GM19372 (cell line): ENCODE data around the gene YJEFN3.

Source experiments
- ATAC-seq: cut with Tn5 transposase; IDR thresholded peaks from one replicate; pipeline ENCODE4 v1.9.1; 2021; ENCODE audit warnings: mild to moderate bottlenecking, low read depth, moderate library complexity; ENCODE audit not compliant: unreplicated experiment

YJEFN3 gene

GRCh38 chr19:19549804-19550464 is 21.2 kb downstream of the YJEFN3 start:
- no peak for ATAC-seq

- ATAC-seq: no peak
Observed at GRCh38 chr19:19550485-19550929, 21.8 kb downstream of the YJEFN3 start.

GRCh38 chr19:19550972-19551852 is 22.5 kb downstream of the YJEFN3 start:
- no peak for ATAC-seq

GRCh38 chr19:19551853-19552192 is 23.1 kb downstream of the YJEFN3 start:
- ATAC-seq: no peak

GRCh38 chr19:19552798-19553197 is 24.1 kb downstream of the YJEFN3 start:
- ATAC-seq: no peak

GRCh38 chr19:19553670-19554069 is 25.0 kb downstream of the YJEFN3 start:
- no peak for ATAC-seq

- ATAC-seq: no peak
Observed at GRCh38 chr19:19554074-19555023, 25.6 kb downstream of the YJEFN3 start.

GRCh38 chr19:19558055-19558454 is 29.3 kb downstream of the YJEFN3 start:
- no peak for ATAC-seq

GRCh38 chr19:19558636-19559035 is 29.9 kb downstream of the YJEFN3 start:
- no peak for ATAC-seq

- ATAC-seq: no peak
Observed at GRCh38 chr19:19559931-19560330, 31.2 kb downstream of the YJEFN3 start.

GRCh38 chr19:19561946-19562664 is 33.4 kb downstream of the YJEFN3 start:
- ATAC-seq: no peak

GRCh38 chr19:19562665-19563347 is 34.1 kb downstream of the YJEFN3 start:
- ATAC-seq: no peak

- ATAC-seq: no peak
Observed at GRCh38 chr19:19563348-19563848, 34.7 kb downstream of the YJEFN3 start.

GRCh38 chr19:19566306-19566705 is 37.6 kb downstream of the YJEFN3 start:
- ATAC-seq: no peak

- ATAC-seq: no peak
Observed at GRCh38 chr19:19567391-19567790, 38.7 kb downstream of the YJEFN3 start.

- ATAC-seq: no peak
Observed at GRCh38 chr19:19568802-19569756, 40.4 kb downstream of the YJEFN3 start.

GRCh38 chr19:19570571-19570970 is 41.9 kb downstream of the YJEFN3 start:
- no peak for ATAC-seq

- no peak for ATAC-seq
Observed at GRCh38 chr19:19571071-19571786, 42.5 kb downstream of the YJEFN3 start.
